Heart right ventricle (tissue), 16 donors: ENCODE results near the gene DAGLA. TPM values are rescaled to one million over a fixed set of nuclear protein-coding genes. Genes with fewer than 3 reads are reported as not detected.
A peak's percentile ranks its signal among the peaks of the same experiment; 100 is the strongest.
"Not testable (repeated sequence)": the region's sequence is repeated elsewhere in the genome, so short reads cannot be mapped to it uniquely, and the experiment has no call there.

Source experiments
- ATAC-seq, 8 donors: fragments of 200-7000 bp; cut with Tn5 transposase; one replicate each; pipeline ENCODE4 v1.9.1; 2020; ENCODE audit warnings: mild to moderate bottlenecking in 8 of 8, moderate library complexity in 8 of 8, moderate number of reproducible peaks in 1 of 8
- DNase-seq, 2 donors: peaks; one replicate each; pipeline ENCODE4 v3.0.0-alpha.2; 2020
- H3K27ac ChIP-seq, 10 donors: fragments of 200-600 bp; sonication (generic) in 2 of 10; one replicate each; pipeline versions ENCODE4 v1.5.0 to v1.8.0; 2020 to 2022; ENCODE audit warnings: mild to moderate bottlenecking in 3 of 10
- H3K27me3 ChIP-seq, 7 donors: fragments of 200-600 bp; one replicate each; pipeline ENCODE4 v1.8.0; 2021 to 2022; ENCODE audit warnings: mild to moderate bottlenecking in 2 of 7
- H3K36me3 ChIP-seq, 9 donors: fragments of 200-600 bp; sonication (generic) in 1 of 9; one replicate each; pipeline versions ENCODE4 v1.5.0 to v1.8.0; 2020 to 2022; ENCODE audit warnings: mild to moderate bottlenecking in 2 of 9
- H3K4me1 ChIP-seq, 9 donors: fragments of 200-600 bp; sonication (generic) in 1 of 9; one replicate each; pipeline versions ENCODE4 v1.5.0 to v1.8.0; 2020 to 2022; ENCODE audit warnings: mild to moderate bottlenecking in 4 of 9
- H3K4me3 ChIP-seq, 10 donors: fragments of 200-600 bp; sonication (generic) in 2 of 10; one replicate each; pipeline versions ENCODE4 v1.5.0 to v1.8.0; 2020 to 2022; ENCODE audit warnings: mild to moderate bottlenecking in 7 of 10, moderate library complexity in 2 of 10
- H3K9me3 ChIP-seq, 11 donors: fragments of 200-600 bp in 10 of 11; sonication (generic) in 2 of 11; one replicate each; pipeline versions ENCODE4 v1.5.0 to v1.8.0; 2013 to 2022; ENCODE audit warnings: mild to moderate bottlenecking in 2 of 11, control low read depth in 1 of 11, moderate library complexity in 1 of 11
- CTCF ChIP-seq, 9 donors: fragments of 200-600 bp; sonication (generic) in 2 of 9; IDR thresholded peaks; one replicate each; pipeline versions ENCODE4 v1.5.0 to v1.8.0; 2021 to 2022; ENCODE audit warnings: antibody characterized with exemption in 9 of 9, mild to moderate bottlenecking in 5 of 9, moderate library complexity in 1 of 9
- WGBS, 2 donors: extraction: QIAGEN DNeasy Blood & Tissue Kit; methylation state at CpG; one replicate each; pipeline ENCODE4 v1.1.7; 2013; ENCODE audit warnings: inconsistent platforms in 1 of 2; 5-methylcytosine and 5-hydroxymethylcytosine counted together
- intact Hi-C, 10 donors: fragments of 100-400 bp; cut with DNase I; formaldehyde crosslinking; loops; one replicate each; pipeline versions ENCODE4 v1.11.1 to v1.14.2; 2022
- polyA plus RNA-seq, 2 donors: library from polyadenylated mRNA; stranded (reverse); fragments of 200-250 nt; gene quantifications; one replicate each; pipeline ENCODE4 v1.2.3, GENCODE V29; 2013
- total RNA-seq, 10 donors: library from RNA; stranded (reverse); fragmentation: NEBNext Ultra II Directional in 3 of 10; extraction: Animal tissue kit (Norgen Biotek cat#: 25700) in 3 of 10; gene quantifications; one replicate each; pipeline versions ENCODE4 v1.2.1 to v1.2.4, GENCODE V29; 2021 to 2023
- donor health status: Arrhythmogenic right ventricular cardiomyopathy.
- donor health status: ischemic (EF 13 %, LVEDD 7.1; RV severe dilation, severe dysfunction).
- donor health status: healthy with polysubstance abuse.
- donor health status: DM: no; HTN: yes; CAD: no.
- donor health status: DM: no; HTN: no; CAD: no.
- donor health status: ischemic (EF 25% LVEDD 6.9; RV normal size, moderate dysfunction).
- donor health status: ischemic (EF 25% LVEDD 5.7; RV mildly dilated, moderate dysfunction).
- donor health status: healthy.
- donor health status: DM: yes; HTN: yes; CAD: no.
- donor health status: Ischemic cardiomyopathy.
- donor health status: ischemic (EF 35%, LVEDD 5.7; RV mildly dilated, moderate dysfunction).
- donor health status: nonischemic (EF 11% LVEDD 7.7; RV severe dilation, severe dysfunction).
- donor health status: DM: yes; HTN: yes; CAD: no.
- donor health status: PGD.
- donor health status: ischemic (EF 29% LVEDD 5.4; RV normal size, mild dysfunction).
- donor health status: nonischemic (EF 23%, LVEDD 6.1; RV moderate dilation, normal function).

The DAGLA gene
- total and polyA plus RNA-seq, 12 donors, result 1.5 to 5.0 (median 3.2) TPM

DNA sequence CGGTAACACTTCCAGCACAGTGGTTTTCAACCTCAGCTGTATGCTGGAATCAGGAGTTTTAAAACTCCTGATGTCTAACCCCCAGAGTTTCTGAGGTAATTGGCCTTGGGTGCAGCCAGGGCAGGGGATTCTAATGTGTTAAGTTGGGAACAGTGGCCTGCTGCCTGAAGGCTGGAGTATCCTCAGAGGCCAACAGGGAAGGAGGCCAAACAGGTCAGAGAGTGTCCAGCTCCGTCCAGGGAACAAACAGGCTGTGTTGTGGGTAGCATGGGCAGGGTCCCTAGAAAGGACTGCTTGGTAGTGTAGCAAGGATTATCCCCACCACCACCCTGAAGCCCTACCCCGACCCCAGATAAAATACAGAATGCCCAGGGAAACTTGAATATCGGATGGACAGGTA is 10.8 kb upstream of the DAGLA start:
- intact Hi-C loops, result no loop called here
- H3K36me3 ChIP-seq, result no peaks in the 10 kb centered on the region
- H3K9me3 ChIP-seq, result no peaks in the 10 kb centered on the region
- no peak for TF ChIP-seq CTCF (IDR thresholded peaks at IDR 0.05)
- DNase-seq (no peak), ATAC-seq (peak in 1 of 8 donors; percentile 35)
- H3K27ac ChIP-seq, result no peak overlapping the region
- H3K4me1 ChIP-seq, result no peaks in the 10 kb centered on the region
- H3K4me3 ChIP-seq, result no peak overlapping the region
- H3K27me3 ChIP-seq, result no peaks in the 10 kb centered on the region
- WGBS, 2 donors, result 78 to 86% methylated on average over 4 of the region's 4 CpGs

- DNase-seq (no peak), ATAC-seq (no peak)
- Histone ChIP-seq H3K4me1 (no peaks in the 10 kb centered on the region), H3K4me3 (no peak overlapping the region), H3K27me3 (peaks cover 0 to under 1% (median 0%) of the 10 kb centered on the region in 7 donors), H3K36me3 (no peaks in the 10 kb centered on the region), H3K9me3 (no peaks in the 10 kb centered on the region), H3K27ac (no peak overlapping the region)
- whole genome bisulfite sequencing, 2 donors, result 97 to 100% methylated on average over 2 of the region's 2 CpGs
- TF ChIP-seq CTCF (IDR thresholded peaks at IDR 0.05), result no peak
- intact Hi-C loops, result no loop called here
Observed at GRCh38 chr11:61670626-61671025, 9.6 kb upstream of the DAGLA start.

GRCh38 chr11:61671527-61671926 is 8.7 kb upstream of the DAGLA start:
- peak in 5 of 9 donors; percentile 20 to 45 (median 25) for TF ChIP-seq CTCF (IDR thresholded peaks at IDR 0.05)
- no peaks in the 10 kb centered on the region for H3K9me3 ChIP-seq
- no peak overlapping the region for H3K27ac ChIP-seq
- no peaks in the 10 kb centered on the region for H3K4me1 ChIP-seq
- DNase-seq (no peak), ATAC-seq (peak in 3 of 8 donors; percentile 27 to 47 (median 36))
- intact Hi-C loops, result no loop called here
- peaks cover 0 to 10% (median 0%) of the 10 kb centered on the region in 7 donors for H3K27me3 ChIP-seq
- H3K4me3 ChIP-seq, result no peak overlapping the region
- H3K36me3 ChIP-seq, result no peaks in the 10 kb centered on the region
- WGBS, 2 donors, result 45 to 62% methylated on average over 5 of the region's 5 CpGs

- WGBS, 2 donors, result 83 to 88% methylated on average over 2 of the region's 2 CpGs
- peaks cover 0 to 13% (median 0%) of the 10 kb centered on the region in 7 donors for H3K27me3 ChIP-seq
- H3K4me3 ChIP-seq, ATAC-seq, H3K36me3 ChIP-seq, H3K27ac ChIP-seq, intact Hi-C loops, DNase-seq, H3K4me1 ChIP-seq, H3K9me3 ChIP-seq: not testable (repeated sequence)
Observed at GRCh38 chr11:61673946-61674467, 6.2 kb upstream of the DAGLA start.

GRCh38 chr11:61675826-61676225 is 4.4 kb upstream of the DAGLA start:
- Histone ChIP-seq H3K27ac (no peak overlapping the region), H3K4me1 (peaks cover 0 to 9% (median 3%) of the 10 kb centered on the region in 9 donors), H3K9me3 (no peaks in the 10 kb centered on the region), H3K4me3 (no peak overlapping the region), H3K27me3 (peaks cover 0 to 15% (median 0%) of the 10 kb centered on the region in 7 donors), H3K36me3 (no peaks in the 10 kb centered on the region)
- ATAC-seq (no peak), DNase-seq (no peak)
- intact Hi-C loops, result no loop called here
- WGBS, 2 donors, result 64 to 69% methylated on average over 5 of the region's 5 CpGs
- TF ChIP-seq CTCF (IDR thresholded peaks at IDR 0.05), result no peak
